Glutamatergic neuron (in vitro differentiated cells): ENCODE results near the gene BCLAF1. TPM values are rescaled to one million over a fixed set of nuclear protein-coding genes. Genes with fewer than 3 reads are reported as not detected.
"Not testable (repeated sequence)": the region's sequence is repeated elsewhere in the genome, so short reads cannot be mapped to it uniquely, and the experiment has no call there.

Experiments
- DNase-seq: peaks from one replicate; pipeline ENCODE4 v3.0.0; 2022
- H3K27ac Mint-ChIP-seq: one replicate; pipeline ENCODE4 v1.8.0; 2020; ENCODE audit warnings: mild to moderate bottlenecking, mixed read lengths, inconsistent platforms; ENCODE audit not compliant: unreplicated experiment
- H3K27me3 Mint-ChIP-seq: one replicate; pipeline ENCODE4 v1.8.0; 2020; ENCODE audit warnings: mild to moderate bottlenecking, moderate library complexity, mixed read lengths, inconsistent platforms; ENCODE audit not compliant: unreplicated experiment
- H3K36me3 Mint-ChIP-seq: one replicate; pipeline ENCODE4 v1.8.0; 2020; ENCODE audit warnings: mild to moderate bottlenecking, mixed read lengths, inconsistent platforms; ENCODE audit not compliant: unreplicated experiment
- H3K4me1 Mint-ChIP-seq: one replicate; pipeline ENCODE4 v1.8.0; 2020; ENCODE audit warnings: mild to moderate bottlenecking, low read depth, mixed read lengths, inconsistent platforms; ENCODE audit not compliant: unreplicated experiment
- H3K4me3 Mint-ChIP-seq: one replicate; pipeline ENCODE4 v1.8.0; 2020; ENCODE audit warnings: mild to moderate bottlenecking, mixed read lengths, inconsistent platforms; ENCODE audit not compliant: unreplicated experiment
- H3K9me3 Mint-ChIP-seq: one replicate; pipeline ENCODE4 v1.8.0; 2020; ENCODE audit warnings: mild to moderate bottlenecking, moderate library complexity, mixed read lengths, inconsistent platforms; ENCODE audit not compliant: unreplicated experiment
- total RNA-seq: library from RNA; stranded (reverse); fragmentation: NEBNext Ultra II Directional; extraction: Animal tissue kit (Norgen Biotek cat#: 25700); gene quantifications from one replicate; pipeline ENCODE4 v1.2.1, GENCODE V29; 2021; ENCODE audit not compliant: unreplicated experiment
- TF ChIP-seq, protein P1 (sequence below): fragments of 200-600 bp; sonication (generic); IDR thresholded peaks from one replicate; pipeline ENCODE4 v1.5.0; 2021; ENCODE audit not compliant: partially characterized antibody, unreplicated experiment

BCLAF1 gene
- total RNA-seq, 1 donor from 2014 or later, result 179 TPM

DNA sequence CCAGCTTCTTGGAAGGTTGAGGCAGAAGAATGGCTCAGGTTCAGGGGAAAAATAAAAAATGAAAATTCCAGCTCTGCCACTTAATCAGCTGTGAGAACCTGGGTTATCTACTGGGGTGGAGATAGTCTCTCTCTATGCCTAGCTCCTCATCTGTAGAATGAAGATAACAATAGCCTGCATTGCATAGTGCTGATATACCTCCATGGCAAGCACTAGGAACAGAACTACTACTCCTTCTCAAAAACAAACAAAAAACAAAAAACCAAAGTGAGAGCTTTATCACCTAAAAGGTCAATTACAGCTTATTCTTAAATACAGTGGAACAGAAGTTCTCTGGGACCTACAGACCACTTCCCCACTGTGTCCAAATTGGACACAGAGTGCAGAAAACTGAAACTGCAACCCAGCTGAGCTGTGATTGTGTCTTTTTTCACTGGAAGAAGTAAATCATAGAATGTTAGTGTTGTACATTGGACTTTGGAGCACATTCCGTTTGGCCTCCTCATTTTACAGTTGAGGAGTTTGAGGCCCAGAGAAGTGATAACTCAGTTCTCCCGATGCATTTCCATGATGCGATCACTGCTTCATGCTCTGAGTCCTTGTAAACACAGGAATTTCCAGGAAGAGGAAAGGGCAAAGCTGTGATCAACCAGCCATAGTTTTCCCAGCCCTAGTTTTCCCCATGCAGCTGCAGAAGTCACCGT, 62.8 kb downstream of the BCLAF1 start:
- no peaks in the 10 kb centered on the region for H3K9me3 Mint-ChIP-seq
- H3K4me1 Mint-ChIP-seq, result no peaks in the 10 kb centered on the region
- TF ChIP-seq, protein P1, sequence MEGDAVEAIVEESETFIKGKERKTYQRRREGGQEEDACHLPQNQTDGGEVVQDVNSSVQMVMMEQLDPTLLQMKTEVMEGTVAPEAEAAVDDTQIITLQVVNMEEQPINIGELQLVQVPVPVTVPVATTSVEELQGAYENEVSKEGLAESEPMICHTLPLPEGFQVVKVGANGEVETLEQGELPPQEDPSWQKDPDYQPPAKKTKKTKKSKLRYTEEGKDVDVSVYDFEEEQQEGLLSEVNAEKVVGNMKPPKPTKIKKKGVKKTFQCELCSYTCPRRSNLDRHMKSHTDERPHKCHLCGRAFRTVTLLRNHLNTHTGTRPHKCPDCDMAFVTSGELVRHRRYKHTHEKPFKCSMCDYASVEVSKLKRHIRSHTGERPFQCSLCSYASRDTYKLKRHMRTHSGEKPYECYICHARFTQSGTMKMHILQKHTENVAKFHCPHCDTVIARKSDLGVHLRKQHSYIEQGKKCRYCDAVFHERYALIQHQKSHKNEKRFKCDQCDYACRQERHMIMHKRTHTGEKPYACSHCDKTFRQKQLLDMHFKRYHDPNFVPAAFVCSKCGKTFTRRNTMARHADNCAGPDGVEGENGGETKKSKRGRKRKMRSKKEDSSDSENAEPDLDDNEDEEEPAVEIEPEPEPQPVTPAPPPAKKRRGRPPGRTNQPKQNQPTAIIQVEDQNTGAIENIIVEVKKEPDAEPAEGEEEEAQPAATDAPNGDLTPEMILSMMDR, result no peak
- no peak overlapping the region for H3K4me3 Mint-ChIP-seq
- DNase-seq, result no peak
- no peak overlapping the region for H3K27ac Mint-ChIP-seq
- H3K27me3 Mint-ChIP-seq, result no peaks in the 10 kb centered on the region
- no peaks in the 10 kb centered on the region for H3K36me3 Mint-ChIP-seq

DNA sequence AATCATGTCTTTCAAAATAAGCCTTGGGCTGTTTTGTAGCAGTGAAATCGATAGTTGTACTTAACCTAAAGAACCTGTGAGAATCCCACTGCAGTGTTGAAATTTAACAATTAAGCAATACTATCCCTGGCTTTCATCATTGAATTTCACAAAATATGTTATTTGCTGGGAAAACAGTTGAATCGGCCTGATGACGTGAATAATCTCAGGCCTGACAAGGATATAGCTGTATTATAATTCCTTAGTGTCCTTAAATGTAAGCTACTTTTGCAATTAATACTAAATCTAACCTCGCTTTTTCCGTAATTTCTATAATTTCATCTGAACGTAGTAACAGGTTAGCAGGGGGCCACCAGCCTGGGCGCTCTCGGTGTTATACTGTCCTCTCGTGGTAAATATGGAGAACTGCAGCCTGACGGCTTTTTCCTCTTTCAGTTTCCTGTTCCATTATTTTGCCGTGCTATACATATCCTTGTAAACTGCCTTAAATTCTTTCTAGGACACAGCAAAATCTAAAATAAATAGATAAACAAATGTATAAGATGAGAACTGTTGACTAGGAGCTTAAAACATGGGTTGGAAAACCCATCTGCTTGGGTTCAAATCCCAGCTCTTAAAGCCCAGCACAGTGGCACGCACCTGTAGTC, 63.5 kb downstream of the BCLAF1 start:
- Mint-ChIP-seq H3K4me1 (no peaks in the 10 kb centered on the region), H3K9me3 (no peaks in the 10 kb centered on the region), H3K27ac (no peak overlapping the region), H3K4me3 (no peak overlapping the region), H3K27me3 (no peaks in the 10 kb centered on the region), H3K36me3 (no peaks in the 10 kb centered on the region)
- TF ChIP-seq, protein P1, result peak; percentile 100
- DNase-seq, result peak; percentile 51

GRCh38 chr6:136225496-136225895, 64.2 kb downstream of the BCLAF1 start:
- H3K27ac Mint-ChIP-seq, result no peak overlapping the region
- no peaks in the 10 kb centered on the region for H3K9me3 Mint-ChIP-seq
- H3K27me3 Mint-ChIP-seq, result no peaks in the 10 kb centered on the region
- DNase-seq, result no peak
- TF ChIP-seq, protein P1, result no peak
- H3K4me3 Mint-ChIP-seq, result no peak overlapping the region
- no peaks in the 10 kb centered on the region for H3K36me3 Mint-ChIP-seq
- no peaks in the 10 kb centered on the region for H3K4me1 Mint-ChIP-seq

- H3K4me3 Mint-ChIP-seq, H3K27ac Mint-ChIP-seq, DNase-seq, H3K4me1 Mint-ChIP-seq, H3K27me3 Mint-ChIP-seq, H3K36me3 Mint-ChIP-seq, H3K9me3 Mint-ChIP-seq: not testable (repeated sequence)
Measured at GRCh38 chr6:136224974-136225373, 64.7 kb downstream of the BCLAF1 start.

- Mint-ChIP-seq H3K4me3 (no peak overlapping the region), H3K27ac (no peak overlapping the region), H3K4me1 (no peaks in the 10 kb centered on the region), H3K9me3 (no peaks in the 10 kb centered on the region), H3K27me3 (peaks cover 4% of the 10 kb centered on the region), H3K36me3 (no peaks in the 10 kb centered on the region)
- DNase-seq, result no peak
- TF ChIP-seq, protein P1, result no peak
Measured at GRCh38 chr6:136216503-136217401, 72.9 kb downstream of the BCLAF1 start.
